HepG2 (cell line): ENCODE measurements around the gene ST6GALNAC4. TPM values are rescaled to one million over a fixed set of nuclear protein-coding genes. Genes with fewer than 3 reads are reported as not detected.

Experiments
- GLMP ChIP-seq: sonication (generic); formaldehyde crosslinking; IDR thresholded peaks from 2 replicates; pipeline ENCODE4 v1.9.0; 2021; ENCODE audit warnings: missing genetic modification reagents, mild to moderate bottlenecking, borderline replicate concordance
- HDAC6 ChIP-seq: fragments of 200-600 bp; sonication (generic); IDR thresholded peaks from 2 replicates; pipeline ENCODE4 v1.7.0; 2017; ENCODE audit warnings: mild to moderate bottlenecking, antibody characterized with exemption, low read length, low read depth
- IRF1 ChIP-seq: sonication (generic); formaldehyde crosslinking; IDR thresholded peaks from 2 replicates; pipeline ENCODE4 v1.4.0; 2020; ENCODE audit warnings: low read depth, mild to moderate bottlenecking, missing genetic modification reagents
- KMT2B ChIP-seq: IDR thresholded peaks from 2 replicates; pipeline ENCODE4 v1.6.1; 2016; ENCODE audit warnings: missing genetic modification reagents, missing compliant biosample characterization
- MIER2 ChIP-seq: IDR thresholded peaks from 2 replicates; pipeline ENCODE4 v1.6.1; 2016; ENCODE audit warnings: missing biosample characterization, missing genetic modification reagents
- PPARG ChIP-seq: conservative IDR thresholded peaks from 2 replicates; pipeline ENCODE4 v1.6.1; 2016; ENCODE audit warnings: missing biosample characterization, missing genetic modification reagents
- SOX6 ChIP-seq, 2 experiments: fragments of 450-650 bp in 1 of 2; sonication (generic) in 1 of 2; formaldehyde crosslinking in 1 of 2; IDR thresholded peaks; 2 replicates each; pipeline versions ENCODE4 v1.4.0 to v1.6.1; 2017 to 2020; ENCODE audit warnings: antibody characterized with exemption in 1 of 2, mild to moderate bottlenecking in 1 of 2, missing genetic modification reagents in 1 of 2
- ZBTB37 ChIP-seq: sonication (generic); formaldehyde crosslinking; IDR thresholded peaks from 2 replicates; pipeline ENCODE4 v1.4.0; 2020; ENCODE audit warnings: mild to moderate bottlenecking, missing genetic modification reagents
- ZNF256 ChIP-seq: sonication (generic); formaldehyde crosslinking; conservative IDR thresholded peaks from 2 replicates; pipeline ENCODE4 v1.4.0; 2020; ENCODE audit warnings: missing genetic modification reagents
- ZNF510 ChIP-seq: sonication (generic); formaldehyde crosslinking; IDR thresholded peaks from 2 replicates; pipeline ENCODE4 v1.4.0; 2020; ENCODE audit warnings: low read depth, mild to moderate bottlenecking, missing genetic modification reagents
- ZNF639 ChIP-seq: conservative IDR thresholded peaks from 2 replicates; pipeline ENCODE4 v1.6.1; 2018; ENCODE audit warnings: missing genetic modification reagents
- ZNF747 ChIP-seq: sonication (generic); formaldehyde crosslinking; IDR thresholded peaks from 2 replicates; pipeline ENCODE4 v1.8.1; 2023; ENCODE audit warnings: missing genetic modification reagents, mild to moderate bottlenecking, borderline replicate concordance
- ZNF768 ChIP-seq: sonication (generic); formaldehyde crosslinking; IDR thresholded peaks from 2 replicates; pipeline ENCODE4 v1.4.0; 2020; ENCODE audit warnings: missing genetic modification reagents
- ZNF776 ChIP-seq: sonication (generic); formaldehyde crosslinking; IDR thresholded peaks from 2 replicates; pipeline ENCODE4 v1.4.0; 2020; ENCODE audit warnings: mild to moderate bottlenecking, missing genetic modification reagents
- ZSCAN29 ChIP-seq: sonication (generic); formaldehyde crosslinking; conservative IDR thresholded peaks from 2 replicates; pipeline ENCODE4 v1.4.0; 2020; ENCODE audit warnings: mild to moderate bottlenecking, missing genetic modification reagents
- polyA plus RNA-seq, 8 experiments: library from polyadenylated mRNA; depleted of rRNA in 3 of 8; stranded (reverse) in 7 of 8; unstranded in 1 of 8; fragments of >200 nt; fragmentation: Illumina TruSeq in 4 of 8; extraction: Trizol in 4 of 8; gene quantifications; 2 replicates each; pipeline versions ENCODE4 v1.2.1 to v1.2.3, GENCODE V29; 2011 to 2016; ENCODE audit warnings: low read depth in 4 of 8, missing spikeins in 1 of 8, mixed read lengths in 1 of 8; ENCODE audit not compliant: insufficient read depth in 1 of 8
- total RNA-seq, 5 experiments: library from RNA; depleted of rRNA; stranded (reverse); fragments of >200 nt; fragmentation: Illumina TruSeq; extraction: Trizol; gene quantifications; 2 replicates each; pipeline ENCODE4 v1.2.3, GENCODE V29; 2016; ENCODE audit warnings: low read depth in 1 of 5
- TF ChIP-seq, protein P1 (sequence below): IDR thresholded peaks from 2 replicates; pipeline ENCODE4 v1.6.1; 2016; ENCODE audit warnings: low read depth, control low read depth
- TF ChIP-seq, protein P2 (sequence below), 2 experiments: IDR thresholded peaks; 2 replicates each; pipeline ENCODE4 v1.6.1; 2011 to 2012; ENCODE audit warnings: low read length in 2 of 2, borderline replicate concordance in 1 of 2, low read depth in 1 of 2, mild to moderate bottlenecking in 1 of 2, moderate library complexity in 1 of 2

The ST6GALNAC4 gene
- total and polyA plus RNA-seq, 2 of the 13 experiments (the other 11 are each of a cell fraction or from before 2014, with no cell fraction given) = 18.8 to 27.7 TPM

- TF ChIP-seq, protein P1, sequence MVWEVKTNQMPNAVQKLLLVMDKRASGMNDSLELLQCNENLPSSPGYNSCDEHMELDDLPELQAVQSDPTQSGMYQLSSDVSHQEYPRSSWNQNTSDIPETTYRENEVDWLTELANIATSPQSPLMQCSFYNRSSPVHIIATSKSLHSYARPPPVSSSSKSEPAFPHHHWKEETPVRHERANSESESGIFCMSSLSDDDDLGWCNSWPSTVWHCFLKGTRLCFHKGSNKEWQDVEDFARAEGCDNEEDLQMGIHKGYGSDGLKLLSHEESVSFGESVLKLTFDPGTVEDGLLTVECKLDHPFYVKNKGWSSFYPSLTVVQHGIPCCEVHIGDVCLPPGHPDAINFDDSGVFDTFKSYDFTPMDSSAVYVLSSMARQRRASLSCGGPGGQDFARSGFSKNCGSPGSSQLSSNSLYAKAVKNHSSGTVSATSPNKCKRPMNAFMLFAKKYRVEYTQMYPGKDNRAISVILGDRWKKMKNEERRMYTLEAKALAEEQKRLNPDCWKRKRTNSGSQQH (CRISPR knock-in tag) = no peak
- TF ChIP-seq ZNF510 (CRISPR knock-in tag) (no peak), GLMP (CRISPR knock-in tag) (no peak), ZNF256 (CRISPR knock-in tag) (no peak), HDAC6 (no peak), SOX6 (IDR thresholded peaks at IDR 0.05) (no peak), SOX6 (CRISPR knock-in tag; IDR thresholded peaks at IDR 0.05) (peak; percentile 25; the same call in 1 of the 2 replicates), PPARG (no peak), ZBTB37 (no peak), ZSCAN29 (CRISPR knock-in tag) (no peak), ZNF776 (CRISPR knock-in tag) (0 out of 2 replicates have a peak, but pooled peaks have one; percentile 52), IRF1 (CRISPR knock-in tag) (no peak), ZNF747 (no peak), ZNF639 (CRISPR knock-in tag) (no peak), KMT2B (CRISPR knock-in tag) (peak; percentile 33; the same call in 1 of the 2 replicates), ZNF768 (CRISPR knock-in tag) (peak; percentile 74), MIER2 (CRISPR knock-in tag) (0 out of 2 replicates have a peak, but pooled peaks have one; percentile 52)
- TF ChIP-seq, protein P2, sequence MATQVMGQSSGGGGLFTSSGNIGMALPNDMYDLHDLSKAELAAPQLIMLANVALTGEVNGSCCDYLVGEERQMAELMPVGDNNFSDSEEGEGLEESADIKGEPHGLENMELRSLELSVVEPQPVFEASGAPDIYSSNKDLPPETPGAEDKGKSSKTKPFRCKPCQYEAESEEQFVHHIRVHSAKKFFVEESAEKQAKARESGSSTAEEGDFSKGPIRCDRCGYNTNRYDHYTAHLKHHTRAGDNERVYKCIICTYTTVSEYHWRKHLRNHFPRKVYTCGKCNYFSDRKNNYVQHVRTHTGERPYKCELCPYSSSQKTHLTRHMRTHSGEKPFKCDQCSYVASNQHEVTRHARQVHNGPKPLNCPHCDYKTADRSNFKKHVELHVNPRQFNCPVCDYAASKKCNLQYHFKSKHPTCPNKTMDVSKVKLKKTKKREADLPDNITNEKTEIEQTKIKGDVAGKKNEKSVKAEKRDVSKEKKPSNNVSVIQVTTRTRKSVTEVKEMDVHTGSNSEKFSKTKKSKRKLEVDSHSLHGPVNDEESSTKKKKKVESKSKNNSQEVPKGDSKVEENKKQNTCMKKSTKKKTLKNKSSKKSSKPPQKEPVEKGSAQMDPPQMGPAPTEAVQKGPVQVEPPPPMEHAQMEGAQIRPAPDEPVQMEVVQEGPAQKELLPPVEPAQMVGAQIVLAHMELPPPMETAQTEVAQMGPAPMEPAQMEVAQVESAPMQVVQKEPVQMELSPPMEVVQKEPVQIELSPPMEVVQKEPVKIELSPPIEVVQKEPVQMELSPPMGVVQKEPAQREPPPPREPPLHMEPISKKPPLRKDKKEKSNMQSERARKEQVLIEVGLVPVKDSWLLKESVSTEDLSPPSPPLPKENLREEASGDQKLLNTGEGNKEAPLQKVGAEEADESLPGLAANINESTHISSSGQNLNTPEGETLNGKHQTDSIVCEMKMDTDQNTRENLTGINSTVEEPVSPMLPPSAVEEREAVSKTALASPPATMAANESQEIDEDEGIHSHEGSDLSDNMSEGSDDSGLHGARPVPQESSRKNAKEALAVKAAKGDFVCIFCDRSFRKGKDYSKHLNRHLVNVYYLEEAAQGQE (IDR thresholded peaks at IDR 0.05; ENCODE audit: borderline replicate concordance in 1 of 2, low read depth in 1 of 2, low read length in 2 of 2) = peak; percentile 3 to 81
Measured at GRCh38 chr9:127869310-127870152, 47.3 kb downstream of the ST6GALNAC4 start (continued).
